ENCODE measurements around the gene CCDC190.
"Not testable (repeated sequence)": the region's sequence is repeated elsewhere in the genome, so short reads cannot be mapped to it uniquely, and the experiment has no call there.

Gene CCDC190
- total RNA-seq = 0 reads per million in 2 donors

- DNase-seq = no peak
Observed at GRCh38 chr1:162861101-162861500, at the start of gene CCDC190. Gene CCDC190 (minus strand): TSS chr1:162861175. CDS start chr1:162859646, 1,529 bp downstream.

- no peak for DNase-seq
Observed at GRCh38 chr1:162910161-162910560, 49.2 kb upstream of the CCDC190 start.

- DNase-seq = no peak
Observed at GRCh38 chr1:162908780-162909179, 47.8 kb upstream of the CCDC190 start.

GRCh38 chr1:162908236-162908635, 47.3 kb upstream of the CCDC190 start:
- DNase-seq = no peak

GRCh38 chr1:162906485-162906884, 45.5 kb upstream of the CCDC190 start:
- no peak for DNase-seq

- DNase-seq = no peak
Observed at GRCh38 chr1:162905174-162906158, 44.5 kb upstream of the CCDC190 start.

- no peak for DNase-seq
Observed at GRCh38 chr1:162904579-162904978, 43.6 kb upstream of the CCDC190 start.

- DNase-seq = no peak
Observed at GRCh38 chr1:162904023-162904422, 43.0 kb upstream of the CCDC190 start.

- DNase-seq = no peak
Observed at GRCh38 chr1:162903246-162903645, 42.3 kb upstream of the CCDC190 start.

GRCh38 chr1:162902416-162902815, 41.4 kb upstream of the CCDC190 start:
- DNase-seq = no peak

GRCh38 chr1:162901243-162901642, 40.3 kb upstream of the CCDC190 start:
- DNase-seq = no peak

GRCh38 chr1:162899422-162900146, 38.6 kb upstream of the CCDC190 start:
- no peak for DNase-seq

- DNase-seq = no peak
Observed at GRCh38 chr1:162893612-162893908, 32.6 kb upstream of the CCDC190 start.

- DNase-seq = no peak
Observed at GRCh38 chr1:162892906-162893611, 32.1 kb upstream of the CCDC190 start.

GRCh38 chr1:162889989-162890388, 29.0 kb upstream of the CCDC190 start:
- DNase-seq = no peak

GRCh38 chr1:162886705-162887104, 25.7 kb upstream of the CCDC190 start:
- no peak for DNase-seq

- DNase-seq = no peak
Observed at GRCh38 chr1:162885265-162885664, 24.3 kb upstream of the CCDC190 start.

- DNase-seq = no peak
Observed at GRCh38 chr1:162884831-162885230, 23.9 kb upstream of the CCDC190 start.

GRCh38 chr1:162882248-162882674, 21.3 kb upstream of the CCDC190 start:
- no peak for DNase-seq

- DNase-seq = no peak
Observed at GRCh38 chr1:162881590-162881989, 20.6 kb upstream of the CCDC190 start.

- not testable (repeated sequence) for DNase-seq
Observed at GRCh38 chr1:162880617-162881016, 19.6 kb upstream of the CCDC190 start.

- no peak for DNase-seq
Observed at GRCh38 chr1:162878000-162878596, 17.1 kb upstream of the CCDC190 start.

GRCh38 chr1:162877412-162877811, 16.4 kb upstream of the CCDC190 start:
- no peak for DNase-seq

Data from activated gamma-delta T cell (primary cell).